GM19351 (cell line): ENCODE measurements around the gene CORO1C.
"Not testable (repeated sequence)": the region's sequence is repeated elsewhere in the genome, so short reads cannot be mapped to it uniquely, and the experiment has no call there.

Experiments
- ATAC-seq: cut with Tn5 transposase; IDR thresholded peaks from one replicate; pipeline ENCODE4 v1.9.1; 2021; ENCODE audit warnings: mild to moderate bottlenecking, moderate library complexity; ENCODE audit not compliant: unreplicated experiment

Gene CORO1C

GRCh38 chr12:108679106-108679681 is 52.1 kb downstream of the CORO1C start:
- no peak for ATAC-seq

GRCh38 chr12:108678104-108678730 is 53.1 kb downstream of the CORO1C start:
- no peak for ATAC-seq

GRCh38 chr12:108677381-108677780 is 53.9 kb downstream of the CORO1C start:
- ATAC-seq = no peak

GRCh38 chr12:108676707-108677106 is 54.6 kb downstream of the CORO1C start:
- ATAC-seq = no peak

- no peak for ATAC-seq
These were observed 55.5 kb downstream of the CORO1C start for GRCh38 chr12:108675792-108676191.

GRCh38 chr12:108672054-108672453 is 59.3 kb downstream of the CORO1C start:
- no peak for ATAC-seq

- ATAC-seq = no peak
These were observed 60.2 kb downstream of the CORO1C start for GRCh38 chr12:108671110-108671509.

GRCh38 chr12:108670066-108670631 is 61.2 kb downstream of the CORO1C start:
- ATAC-seq = no peak

- no peak for ATAC-seq
These were observed 62.8 kb downstream of the CORO1C start for GRCh38 chr12:108668542-108668941.

GRCh38 chr12:108668063-108668462 is 63.3 kb downstream of the CORO1C start:
- ATAC-seq = no peak

GRCh38 chr12:108667349-108667748 is 64.0 kb downstream of the CORO1C start:
- peak; percentile 47 for ATAC-seq

GRCh38 chr12:108666401-108666881 is 64.9 kb downstream of the CORO1C start:
- ATAC-seq = no peak

- ATAC-seq = no peak
These were observed 65.6 kb downstream of the CORO1C start for GRCh38 chr12:108665608-108666202.

GRCh38 chr12:108664338-108665258 is 66.7 kb downstream of the CORO1C start:
- peak; percentile 77 for ATAC-seq

- ATAC-seq = no peak
These were observed 67.8 kb downstream of the CORO1C start for GRCh38 chr12:108663324-108664015.

- not testable (repeated sequence) for ATAC-seq
These were observed 73.2 kb downstream of the CORO1C start for GRCh38 chr12:108658115-108658514.

- no peak for ATAC-seq
These were observed 74.1 kb downstream of the CORO1C start for GRCh38 chr12:108657130-108657745.

GRCh38 chr12:108656247-108656646 is 75.1 kb downstream of the CORO1C start:
- not testable (repeated sequence) for ATAC-seq

GRCh38 chr12:108655812-108656175 is 75.5 kb downstream of the CORO1C start:
- not testable (repeated sequence) for ATAC-seq

GRCh38 chr12:108654622-108655021 is 76.7 kb downstream of the CORO1C start:
- ATAC-seq = not testable (repeated sequence)
